ENCODE results near the gene PDE4D.

Gene PDE4D

GRCh38 chr5:59042201-59043055 is 851.1 kb downstream of the PDE4D start:
- peak; percentile 39 for DNase-seq

- no peak for DNase-seq
Observed at GRCh38 chr5:59041355-59041754, 852.2 kb downstream of the PDE4D start.

GRCh38 chr5:59040804-59041201 is 852.7 kb downstream of the PDE4D start:
- no peak for DNase-seq

GRCh38 chr5:59040024-59040803 is 853.3 kb downstream of the PDE4D start:
- DNase-seq, result no peak

- peak; percentile 84 for DNase-seq
Observed at GRCh38 chr5:59039296-59040023, 854.1 kb downstream of the PDE4D start.

GRCh38 chr5:59038798-59039295 is 854.7 kb downstream of the PDE4D start:
- DNase-seq, result no peak

- DNase-seq, result no peak
Observed at GRCh38 chr5:59037941-59038797, 855.4 kb downstream of the PDE4D start.

- no peak for DNase-seq
Observed at GRCh38 chr5:59037453-59037852, 856.1 kb downstream of the PDE4D start.

GRCh38 chr5:59037041-59037440 is 856.5 kb downstream of the PDE4D start:
- no peak for DNase-seq

GRCh38 chr5:59036274-59036961 is 857.1 kb downstream of the PDE4D start:
- DNase-seq, result no peak

- DNase-seq, result no peak
Observed at GRCh38 chr5:59035681-59036080, 857.8 kb downstream of the PDE4D start.

- no peak for DNase-seq
Observed at GRCh38 chr5:59034498-59035186, 858.9 kb downstream of the PDE4D start.

GRCh38 chr5:59027145-59027907 is 866.2 kb downstream of the PDE4D start:
- no peak for DNase-seq

- no peak for DNase-seq
Observed at GRCh38 chr5:59025734-59026133, 867.8 kb downstream of the PDE4D start.

GRCh38 chr5:59021837-59022514 is 871.5 kb downstream of the PDE4D start:
- no peak for DNase-seq

GRCh38 chr5:59021286-59021673 is 872.2 kb downstream of the PDE4D start:
- DNase-seq, result no peak

- DNase-seq, result no peak
Observed at GRCh38 chr5:59020611-59021285, 872.8 kb downstream of the PDE4D start.

GRCh38 chr5:59019078-59019477 is 874.4 kb downstream of the PDE4D start:
- DNase-seq, result no peak

GRCh38 chr5:59016925-59017324 is 876.6 kb downstream of the PDE4D start:
- DNase-seq, result no peak

Measured in left hindlimb (tissue), 1 donor.